Fibroblast of skin of left quadriceps (primary cell): ENCODE measurements around the gene ITGB1.

Experiments used
- DNase-seq, 2 experiments: peaks; one replicate each; pipeline ENCODE4 v3.0.0-alpha.2; 2013; ENCODE audit warnings: low read depth in 2 of 2

Gene ITGB1

GRCh38 chr10:32955790-32956189 lies 2.2 kb downstream of the ITGB1 start:
- no peak for DNase-seq

GRCh38 chr10:32955299-32955772 lies 2.7 kb downstream of the ITGB1 start:
- no peak for DNase-seq

DNA sequence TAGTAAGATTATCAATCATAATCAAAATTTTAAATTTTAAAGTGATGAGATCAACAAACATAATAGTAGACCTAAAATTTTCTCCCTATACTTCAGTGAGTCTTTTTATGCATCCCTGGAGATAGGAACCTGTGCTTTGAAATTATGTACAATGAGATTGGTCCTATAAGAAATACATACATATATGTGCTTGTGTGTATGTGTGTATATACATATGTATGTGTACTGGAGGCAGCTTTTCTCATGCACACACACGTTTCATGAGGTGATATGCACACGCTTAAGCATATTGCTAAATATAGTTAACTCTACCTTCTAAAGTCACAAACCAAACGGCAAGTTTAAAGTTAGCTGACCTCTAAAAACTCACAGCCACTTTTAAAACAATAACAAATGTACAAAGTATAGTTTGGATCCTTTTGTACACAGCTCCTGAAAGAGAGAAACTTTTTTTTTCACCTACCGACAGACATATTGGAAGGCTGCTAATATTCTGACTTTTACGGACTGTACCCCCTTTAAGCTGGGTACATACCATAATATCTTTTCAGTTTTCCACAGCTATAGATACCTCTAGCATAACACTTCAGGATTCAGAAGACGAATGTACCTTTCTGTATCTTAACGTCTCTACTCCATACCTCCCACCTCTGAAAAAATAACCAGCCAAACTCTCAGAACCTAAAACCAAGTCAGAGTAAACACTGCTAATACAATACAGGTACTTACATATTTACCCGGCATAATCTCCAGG lies 3.3 kb downstream of the ITGB1 start:
- no peak for DNase-seq

DNA sequence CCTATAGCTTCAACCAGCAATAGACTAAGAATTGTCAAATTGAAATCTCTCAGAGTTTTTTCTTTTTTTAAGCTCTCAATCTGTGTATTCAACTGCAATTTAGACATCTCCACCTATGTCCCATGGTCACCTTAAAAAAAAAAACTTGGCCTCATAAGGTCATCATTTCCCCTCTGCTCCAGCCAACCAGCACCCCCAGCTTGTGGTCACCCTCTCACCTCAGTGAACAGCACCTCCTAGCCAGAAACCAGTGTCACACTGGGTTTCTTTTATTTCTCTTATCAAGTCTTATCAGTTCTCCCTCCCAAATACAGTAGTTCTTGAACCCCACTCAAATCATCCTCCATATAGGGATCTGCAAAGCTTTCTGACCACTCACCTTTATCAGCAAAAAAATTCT lies 4.0 kb downstream of the ITGB1 start:
- DNase-seq: no peak

DNA sequence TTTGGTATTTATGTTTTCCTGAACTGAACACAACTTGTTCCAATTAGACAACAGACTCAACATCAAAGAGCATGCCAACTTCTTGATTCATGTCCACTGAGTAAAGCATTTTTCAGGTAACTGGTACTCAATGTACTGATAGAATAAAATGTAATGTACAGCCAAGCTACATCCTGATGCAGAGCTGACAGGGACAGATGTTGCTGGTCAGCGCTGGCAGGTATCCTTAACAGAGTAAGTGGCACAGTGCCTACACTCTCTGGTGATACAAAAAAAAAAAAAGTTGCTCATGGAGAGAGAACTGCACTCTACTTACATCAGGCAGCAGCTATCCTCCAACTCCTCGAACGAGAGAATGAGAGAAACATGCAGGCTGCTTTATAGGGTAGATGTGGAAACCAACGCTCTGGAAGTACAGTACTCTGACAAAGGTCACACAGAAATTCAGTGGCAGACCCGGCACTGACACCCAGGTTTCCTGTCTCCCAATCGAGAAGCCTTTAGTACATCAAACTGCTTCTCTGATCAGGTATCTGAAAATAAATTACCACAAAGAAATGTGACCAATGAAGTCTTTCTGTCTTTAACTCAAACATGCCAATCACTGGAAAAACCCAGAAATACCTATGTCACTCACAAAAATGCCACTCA lies 4.6 kb downstream of the ITGB1 start:
- DNase-seq: no peak

- DNase-seq: no peak
These were observed 5.3 kb downstream of the ITGB1 start for GRCh38 chr10:32952541-32953276.

- DNase-seq: no peak
These were observed 5.9 kb downstream of the ITGB1 start for GRCh38 chr10:32952094-32952493.

DNA sequence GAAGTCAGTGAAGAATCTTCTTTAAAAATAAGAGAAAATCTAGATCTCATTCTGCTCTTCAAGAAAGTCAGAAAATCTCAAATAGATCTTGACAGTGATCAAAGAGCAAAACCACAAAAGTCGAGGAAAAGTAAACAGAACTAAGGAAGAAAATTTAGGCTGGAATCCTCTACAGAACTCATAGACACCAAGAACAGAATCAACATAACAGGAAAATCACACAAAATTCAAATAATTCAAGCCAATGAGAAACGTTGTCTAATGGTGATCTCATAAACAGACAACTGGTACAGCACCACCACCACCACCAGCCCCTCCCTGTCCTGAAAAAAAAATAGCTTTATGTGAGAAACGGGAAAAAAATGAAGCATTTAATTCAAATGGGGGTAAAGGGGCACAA lies 6.9 kb downstream of the ITGB1 start:
- no peak for DNase-seq

DNA sequence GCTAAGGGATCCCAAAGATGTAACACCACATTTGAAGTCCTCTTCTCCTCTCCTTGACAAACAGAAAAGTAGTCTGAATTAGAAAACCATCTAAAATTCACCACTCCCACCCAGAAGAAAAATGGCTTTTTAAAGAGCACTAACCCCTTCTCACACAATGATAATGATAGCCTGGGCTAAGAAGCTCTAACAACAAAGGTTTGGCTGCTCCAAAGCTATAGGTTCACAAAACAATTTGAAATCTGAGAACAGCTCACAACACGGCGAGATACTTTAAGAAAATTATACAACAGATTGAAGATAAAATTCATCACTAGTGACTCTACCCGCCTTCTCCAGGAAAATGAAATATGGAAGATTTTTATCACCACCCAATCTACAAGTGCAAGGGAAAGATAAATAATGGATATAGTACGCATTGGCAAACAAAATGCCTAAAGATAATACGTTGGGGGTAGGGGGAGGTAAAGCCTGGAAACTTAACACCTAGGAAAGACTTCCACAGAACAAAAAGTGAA lies 7.4 kb downstream of the ITGB1 start:
- DNase-seq: no peak

DNA sequence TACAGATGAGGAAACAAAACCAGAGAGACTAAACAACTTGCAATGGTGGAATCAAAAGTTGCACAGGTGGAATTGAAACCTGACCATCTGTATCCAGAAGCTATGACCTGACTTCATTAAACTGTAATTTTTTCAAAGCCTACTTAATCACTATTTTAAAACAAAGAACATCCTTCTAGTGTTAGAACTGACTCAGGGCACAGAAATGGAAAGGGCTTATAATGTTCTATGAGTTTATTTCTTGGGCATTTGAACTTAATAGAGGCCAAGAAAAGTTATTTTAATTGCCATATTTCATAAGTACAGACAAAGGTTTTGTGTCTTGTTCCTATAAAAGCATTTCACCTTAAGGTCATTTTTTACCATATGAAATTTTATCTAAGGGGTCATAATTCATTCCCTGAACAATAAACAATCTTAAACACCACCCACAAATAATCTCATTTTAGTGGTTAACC lies 8.8 kb downstream of the ITGB1 start:
- DNase-seq: no peak

- DNase-seq: no peak
These were observed 9.6 kb downstream of the ITGB1 start for GRCh38 chr10:32948451-32948850.

DNA sequence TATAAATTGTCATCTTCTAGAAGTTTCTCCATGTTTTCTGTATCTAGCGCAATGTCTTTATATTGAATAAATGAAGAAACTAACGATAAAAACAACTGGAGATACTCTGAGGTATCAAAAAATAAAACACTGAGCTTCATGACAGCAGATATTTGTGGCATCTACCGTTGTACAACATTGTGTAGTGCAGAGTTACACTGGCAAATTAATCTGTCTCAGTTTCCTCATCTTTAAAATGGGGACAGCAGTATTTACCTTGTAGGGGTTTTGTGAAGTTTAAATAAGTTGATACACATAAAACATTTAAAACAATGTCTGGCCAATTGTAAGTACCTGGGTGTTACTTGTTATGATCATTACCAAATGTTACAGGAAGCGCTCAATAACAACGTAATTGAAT lies 10.4 kb downstream of the ITGB1 start:
- DNase-seq: no peak

- DNase-seq: no peak
These were observed 11.9 kb downstream of the ITGB1 start for GRCh38 chr10:32946108-32946507.

DNA sequence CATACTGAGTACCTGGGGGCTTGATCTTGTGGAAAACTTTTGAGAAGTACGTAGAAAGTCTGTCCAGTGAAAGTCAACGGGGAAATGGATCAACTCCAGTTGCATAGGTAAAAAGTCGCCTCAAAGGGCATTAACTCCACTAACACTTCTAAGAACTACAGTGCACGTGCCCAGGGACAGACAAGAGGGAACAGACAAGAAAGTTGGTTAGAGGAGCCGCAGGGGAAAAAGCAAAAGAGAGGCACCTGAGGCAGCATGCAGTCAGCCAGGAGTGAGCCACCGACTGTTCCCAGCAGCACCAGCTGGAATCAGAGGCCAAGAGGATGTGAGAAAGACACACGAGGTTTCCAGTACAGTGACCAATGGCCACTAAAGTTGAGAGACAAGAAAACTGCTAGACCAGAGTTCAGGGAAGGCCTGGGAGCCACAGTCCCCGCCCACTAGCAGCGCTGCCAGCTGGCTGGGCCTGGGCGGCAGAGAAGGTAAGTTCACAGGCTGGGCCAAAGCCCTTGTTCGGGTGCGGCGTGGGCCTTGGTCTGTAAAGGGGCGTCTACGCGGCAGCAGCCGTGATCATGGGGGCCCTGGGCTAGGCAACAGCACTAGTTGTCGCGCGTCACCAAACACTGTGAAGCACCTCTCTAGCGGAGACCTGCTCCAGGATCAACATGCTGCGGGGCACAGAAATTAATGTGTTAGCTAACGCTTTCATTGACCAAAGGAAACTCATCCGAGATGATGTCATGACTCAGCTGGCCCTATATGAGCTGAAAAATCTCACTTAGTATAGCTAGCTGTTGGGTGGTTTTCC lies 14.0 kb downstream of the ITGB1 start:
- no peak for DNase-seq

GRCh38 chr10:32943395-32943794 lies 14.6 kb downstream of the ITGB1 start:
- DNase-seq: no peak

DNA sequence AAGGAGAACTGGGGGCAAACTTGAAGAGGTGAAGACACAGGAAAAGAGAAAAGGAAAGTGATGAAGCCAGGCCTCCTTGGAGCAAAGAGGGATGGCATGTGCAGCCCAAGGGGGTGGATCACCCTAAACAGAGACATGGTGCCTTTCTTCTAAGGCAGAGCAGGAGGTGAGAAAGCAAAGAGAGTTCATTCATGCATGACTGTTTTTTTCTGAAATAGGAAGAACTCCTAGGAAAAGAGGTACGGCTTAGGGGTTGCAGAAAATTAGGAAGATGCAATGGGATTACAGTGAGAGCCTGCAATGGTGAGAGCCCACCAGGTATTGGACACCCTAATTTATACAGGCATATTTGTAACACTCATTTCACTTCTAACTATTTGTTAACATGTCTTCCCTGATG lies 15.9 kb downstream of the ITGB1 start:
- no peak for DNase-seq

DNA sequence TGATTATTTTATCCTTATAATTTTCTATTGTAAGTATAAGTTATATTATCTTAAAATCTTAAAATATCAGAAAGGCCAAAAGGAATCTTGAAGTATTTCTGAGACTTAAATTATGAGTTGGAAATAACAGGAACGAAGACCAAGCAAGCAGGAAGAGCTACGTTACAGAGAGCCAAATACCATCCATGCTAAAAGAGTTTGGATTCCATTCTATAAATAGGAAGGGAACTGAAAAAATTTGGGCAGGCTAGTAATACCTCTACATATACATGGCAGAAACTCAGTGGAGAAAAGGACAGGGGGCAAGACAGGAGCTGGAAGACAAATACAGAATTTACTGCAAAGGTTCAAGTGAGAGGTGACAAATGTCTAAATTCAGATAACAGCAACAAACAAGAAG lies 16.7 kb downstream of the ITGB1 start:
- no peak for DNase-seq

- DNase-seq: no peak
These were observed 17.4 kb downstream of the ITGB1 start for GRCh38 chr10:32940321-32941301.

DNA sequence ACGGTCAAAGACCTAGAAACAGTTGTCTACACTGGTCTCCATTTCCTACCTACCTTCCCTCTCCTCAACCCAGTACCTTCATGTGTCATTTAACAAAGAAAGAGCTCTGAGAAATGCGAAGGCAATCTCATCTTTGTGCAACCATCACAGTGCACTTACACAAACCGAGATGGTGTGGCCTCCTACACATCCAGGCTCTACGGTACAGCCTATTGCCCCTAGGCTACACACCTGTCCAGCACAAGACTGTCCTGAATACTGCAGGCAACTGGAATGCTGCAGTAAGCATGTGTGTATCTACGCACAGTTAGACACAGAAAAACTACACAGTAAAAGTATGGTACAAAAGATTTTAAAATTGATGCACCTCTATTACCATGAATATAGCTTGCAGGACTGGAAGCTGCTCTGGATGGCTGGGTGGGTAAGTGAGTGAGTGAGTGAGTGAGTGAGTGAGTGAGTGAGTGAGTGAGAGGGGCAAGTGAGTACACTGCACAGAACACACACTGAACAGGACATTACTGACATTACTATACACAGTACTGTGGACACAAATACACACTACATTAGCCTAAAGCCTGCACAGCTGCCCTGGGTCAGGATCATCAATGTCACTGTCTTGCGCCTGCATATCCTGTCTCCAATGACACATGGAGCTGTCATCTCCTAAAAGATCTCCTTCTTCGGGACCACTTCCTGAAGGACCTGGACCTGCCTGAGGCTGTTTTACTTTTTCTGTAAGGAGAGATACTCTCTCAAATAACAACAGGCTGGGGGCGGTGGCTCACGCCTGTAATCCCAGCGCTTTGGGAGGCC lies 18.5 kb downstream of the ITGB1 start:
- DNase-seq: no peak
